ENCODE results near the gene LAMA2. TPM values are rescaled to one million over a fixed set of nuclear protein-coding genes. Genes with fewer than 3 reads are reported as not detected.

The LAMA2 gene
- total and polyA plus RNA-seq, 4 donors, result 6.0 to 86.5 (median 46.4) TPM

GRCh38 chr6:129105793-129106192, 222.9 kb downstream of the LAMA2 start:
- Histone ChIP-seq H3K4me1 (ENCODE audit: control insufficient read depth in 1 of 2, insufficient read depth in 2 of 2, low read length in 2 of 2) (no peaks in the 10 kb centered on the region), H3K4me3 (ENCODE audit: low read length in 2 of 2) (no peak overlapping the region), H3K27me3 (ENCODE audit: control insufficient read depth in 1 of 2, insufficient read depth in 2 of 2, low read length in 1 of 2) (no peaks in the 10 kb centered on the region), H3K27ac (ENCODE audit: low read depth in 1 of 2, low read length in 2 of 2) (no peak overlapping the region), H3K36me3 (ENCODE audit: control insufficient read depth in 1 of 2, insufficient read depth in 2 of 2, low read length in 1 of 2) (no peaks in the 10 kb centered on the region), H3K9me3 (ENCODE audit: control insufficient read depth, low read length) (no peaks in the 10 kb centered on the region)
- ATAC-seq (ENCODE audit: low FRiP score), result no peak
- WGBS, 2 donors, result 63 to 65% methylated on average over 2 of the region's 2 CpGs
- intact Hi-C loops (cut with DNase I), result no loop called here
- DNase-seq, result no peak

GRCh38 chr6:129108337-129108736, 225.4 kb downstream of the LAMA2 start:
- ATAC-seq (ENCODE audit: low FRiP score), result no peak
- intact Hi-C loops (cut with DNase I), result no loop called here
- Histone ChIP-seq H3K4me1 (ENCODE audit: control insufficient read depth in 1 of 2, insufficient read depth in 2 of 2, low read length in 2 of 2) (peaks cover 0 to 2% of the 10 kb centered on the region in 2 donors), H3K27ac (ENCODE audit: low read depth in 1 of 2, low read length in 2 of 2) (no peak overlapping the region), H3K27me3 (ENCODE audit: control insufficient read depth in 1 of 2, insufficient read depth in 2 of 2, low read length in 1 of 2) (no peaks in the 10 kb centered on the region), H3K36me3 (ENCODE audit: control insufficient read depth in 1 of 2, insufficient read depth in 2 of 2, low read length in 1 of 2) (no peaks in the 10 kb centered on the region), H3K9me3 (ENCODE audit: control insufficient read depth, low read length) (no peaks in the 10 kb centered on the region), H3K4me3 (ENCODE audit: low read length in 2 of 2) (no peak overlapping the region)
- DNase-seq, result no peak
- WGBS, 2 donors, result 41 to 56% methylated on average over 1 of the region's 1 CpG

GRCh38 chr6:129110690-129111343, 227.9 kb downstream of the LAMA2 start:
- ATAC-seq (ENCODE audit: low FRiP score) (no peak), DNase-seq (no peak)
- Histone ChIP-seq H3K27ac (ENCODE audit: low read depth in 1 of 2, low read length in 2 of 2) (no peak overlapping the region), H3K36me3 (ENCODE audit: control insufficient read depth in 1 of 2, insufficient read depth in 2 of 2, low read length in 1 of 2) (no peaks in the 10 kb centered on the region), H3K27me3 (ENCODE audit: control insufficient read depth in 1 of 2, insufficient read depth in 2 of 2, low read length in 1 of 2) (no peaks in the 10 kb centered on the region), H3K9me3 (ENCODE audit: control insufficient read depth, low read length) (no peaks in the 10 kb centered on the region), H3K4me1 (ENCODE audit: control insufficient read depth in 1 of 2, insufficient read depth in 2 of 2, low read length in 2 of 2) (peaks cover 0 to 2% of the 10 kb centered on the region in 2 donors), H3K4me3 (ENCODE audit: low read length in 2 of 2) (no peak overlapping the region)
- intact Hi-C loops (cut with DNase I), result no loop called here
- WGBS, 2 donors, result 64 to 76% methylated on average over 1 of the region's 1 CpG

- ATAC-seq (ENCODE audit: low FRiP score) (no peak), DNase-seq (no peak)
- Histone ChIP-seq H3K9me3 (ENCODE audit: control insufficient read depth, low read length) (no peaks in the 10 kb centered on the region), H3K27ac (ENCODE audit: low read depth in 1 of 2, low read length in 2 of 2) (no peak overlapping the region), H3K4me1 (ENCODE audit: control insufficient read depth in 1 of 2, insufficient read depth in 2 of 2, low read length in 2 of 2) (peaks cover 0 to 2% of the 10 kb centered on the region in 2 donors), H3K27me3 (ENCODE audit: control insufficient read depth in 1 of 2, insufficient read depth in 2 of 2, low read length in 1 of 2) (no peaks in the 10 kb centered on the region), H3K4me3 (ENCODE audit: low read length in 2 of 2) (no peak overlapping the region), H3K36me3 (ENCODE audit: control insufficient read depth in 1 of 2, insufficient read depth in 2 of 2, low read length in 1 of 2) (no peaks in the 10 kb centered on the region)
- intact Hi-C loops (cut with DNase I), result no loop called here
- WGBS, 2 donors, result 91 to 92% methylated on average over 1 of the region's 1 CpG
These were observed 228.4 kb downstream of the LAMA2 start for GRCh38 chr6:129111346-129111745.

GRCh38 chr6:129111853-129112252, 228.9 kb downstream of the LAMA2 start:
- intact Hi-C loops (cut with DNase I), result no loop called here
- no peak overlapping the region for H3K4me3 ChIP-seq (ENCODE audit: low read length in 2 of 2)
- DNase-seq (no peak), ATAC-seq (ENCODE audit: low FRiP score) (no peak)
- no peaks in the 10 kb centered on the region for H3K9me3 ChIP-seq (ENCODE audit: control insufficient read depth, low read length)
- H3K27me3 ChIP-seq (ENCODE audit: control insufficient read depth in 1 of 2, insufficient read depth in 2 of 2, low read length in 1 of 2), result no peaks in the 10 kb centered on the region
- peaks cover 0 to 2% of the 10 kb centered on the region in 2 donors for H3K4me1 ChIP-seq (ENCODE audit: control insufficient read depth in 1 of 2, insufficient read depth in 2 of 2, low read length in 2 of 2)
- 94% methylated on average over 1 of the region's 1 CpG for WGBS, 2 donors
- H3K27ac ChIP-seq (ENCODE audit: low read depth in 1 of 2, low read length in 2 of 2), result no peak overlapping the region
- H3K36me3 ChIP-seq (ENCODE audit: control insufficient read depth in 1 of 2, insufficient read depth in 2 of 2, low read length in 1 of 2), result no peaks in the 10 kb centered on the region

- Histone ChIP-seq H3K27me3 (ENCODE audit: control insufficient read depth in 1 of 2, insufficient read depth in 2 of 2, low read length in 1 of 2) (no peaks in the 10 kb centered on the region), H3K4me1 (ENCODE audit: control insufficient read depth in 1 of 2, insufficient read depth in 2 of 2, low read length in 2 of 2) (peaks cover 0 to 2% of the 10 kb centered on the region in 2 donors), H3K4me3 (ENCODE audit: low read length in 2 of 2) (no peak overlapping the region), H3K36me3 (ENCODE audit: control insufficient read depth in 1 of 2, insufficient read depth in 2 of 2, low read length in 1 of 2) (no peaks in the 10 kb centered on the region), H3K27ac (ENCODE audit: low read depth in 1 of 2, low read length in 2 of 2) (no peak overlapping the region), H3K9me3 (ENCODE audit: control insufficient read depth, low read length) (no peaks in the 10 kb centered on the region)
- intact Hi-C loops (cut with DNase I), result no loop called here
- DNase-seq, result no peak
- no peak for ATAC-seq (ENCODE audit: low FRiP score)
These were observed 229.7 kb downstream of the LAMA2 start for GRCh38 chr6:129112591-129112990.

GRCh38 chr6:129113637-129114036, 230.7 kb downstream of the LAMA2 start:
- H3K4me3 ChIP-seq (ENCODE audit: low read length in 2 of 2), result no peak overlapping the region
- H3K36me3 ChIP-seq (ENCODE audit: control insufficient read depth in 1 of 2, insufficient read depth in 2 of 2, low read length in 1 of 2), result no peaks in the 10 kb centered on the region
- WGBS, 2 donors, result 58 to 64% methylated on average over 1 of the region's 1 CpG
- DNase-seq, result no peak
- H3K4me1 ChIP-seq (ENCODE audit: control insufficient read depth in 1 of 2, insufficient read depth in 2 of 2, low read length in 2 of 2), result peaks cover 0 to 2% of the 10 kb centered on the region in 2 donors
- H3K9me3 ChIP-seq (ENCODE audit: control insufficient read depth, low read length), result no peaks in the 10 kb centered on the region
- no peak overlapping the region for H3K27ac ChIP-seq (ENCODE audit: low read depth in 1 of 2, low read length in 2 of 2)
- ATAC-seq (ENCODE audit: low FRiP score), result no peak
- intact Hi-C loops (cut with DNase I), result no loop called here
- H3K27me3 ChIP-seq (ENCODE audit: control insufficient read depth in 1 of 2, insufficient read depth in 2 of 2, low read length in 1 of 2), result no peaks in the 10 kb centered on the region

GRCh38 chr6:129114636-129115391, 231.9 kb downstream of the LAMA2 start:
- 78 to 86% methylated on average over 5 of the region's 5 CpGs for WGBS, 2 donors
- H3K9me3 ChIP-seq (ENCODE audit: control insufficient read depth, low read length), result no peaks in the 10 kb centered on the region
- H3K4me3 ChIP-seq (ENCODE audit: low read length in 2 of 2), result no peak overlapping the region
- ATAC-seq (ENCODE audit: low FRiP score), result no peak
- no peak overlapping the region for H3K27ac ChIP-seq (ENCODE audit: low read depth in 1 of 2, low read length in 2 of 2)
- H3K36me3 ChIP-seq (ENCODE audit: control insufficient read depth in 1 of 2, insufficient read depth in 2 of 2, low read length in 1 of 2), result no peaks in the 10 kb centered on the region
- H3K27me3 ChIP-seq (ENCODE audit: control insufficient read depth in 1 of 2, insufficient read depth in 2 of 2, low read length in 1 of 2), result no peaks in the 10 kb centered on the region
- intact Hi-C loops (cut with DNase I), result no loop called here
- no peak for DNase-seq
- H3K4me1 ChIP-seq (ENCODE audit: control insufficient read depth in 1 of 2, insufficient read depth in 2 of 2, low read length in 2 of 2), result peaks cover 0 to 2% of the 10 kb centered on the region in 2 donors

- no peaks in the 10 kb centered on the region for H3K9me3 ChIP-seq (ENCODE audit: control insufficient read depth, low read length)
- DNase-seq (no peak), ATAC-seq (ENCODE audit: low FRiP score) (no peak)
- no peak overlapping the region for H3K27ac ChIP-seq (ENCODE audit: low read depth in 1 of 2, low read length in 2 of 2)
- intact Hi-C loops (cut with DNase I), result no loop called here
- 57 to 64% methylated on average over 3 of the region's 3 CpGs for WGBS, 2 donors
- H3K4me3 ChIP-seq (ENCODE audit: low read length in 2 of 2), result no peak overlapping the region
- H3K36me3 ChIP-seq (ENCODE audit: control insufficient read depth in 1 of 2, insufficient read depth in 2 of 2, low read length in 1 of 2), result no peaks in the 10 kb centered on the region
- H3K4me1 ChIP-seq (ENCODE audit: control insufficient read depth in 1 of 2, insufficient read depth in 2 of 2, low read length in 2 of 2), result peaks cover 0 to 2% of the 10 kb centered on the region in 2 donors
- H3K27me3 ChIP-seq (ENCODE audit: control insufficient read depth in 1 of 2, insufficient read depth in 2 of 2, low read length in 1 of 2), result no peaks in the 10 kb centered on the region
These were observed 232.5 kb downstream of the LAMA2 start for GRCh38 chr6:129115471-129115870.
